Astrocyte (in vitro differentiated cells and primary cell): ENCODE data around the gene PDE8A. TPM values are rescaled to one million over a fixed set of nuclear protein-coding genes. Genes with fewer than 3 reads are reported as not detected.
A peak's percentile ranks its signal among the peaks of the same experiment; 100 is the strongest.

Experiments
- DNase-seq: peaks from one replicate; pipeline ENCODE4 v3.0.0-alpha.2; 2010; ENCODE audit warnings: low read depth
- FAIRE-seq: peaks from 2 replicates; lab custom pipeline; 2011; peaks lifted over from hg19 to GRCh38; lab: Jason Lieb, UNC
- H2AFZ ChIP-seq: 2 replicates; pipeline ENCODE4 v1.6.0; 2012; ENCODE audit warnings: low read depth, low read length, inconsistent platforms
- H3K27ac ChIP-seq: 2 replicates; pipeline ENCODE4 v1.5.1; 2011; ENCODE audit warnings: low read depth, low read length, inconsistent platforms
- H3K27me3 ChIP-seq: 2 replicates; pipeline ENCODE4 v1.6.0; 2011; ENCODE audit warnings: low read length, inconsistent platforms; ENCODE audit not compliant: insufficient read depth
- H3K36me3 ChIP-seq: 2 replicates; pipeline ENCODE4 v1.5.1; 2011; ENCODE audit warnings: low read length, inconsistent platforms; ENCODE audit not compliant: insufficient read depth
- H3K4me1 ChIP-seq: 2 replicates; pipeline ENCODE4 v1.5.1; 2011; ENCODE audit warnings: low read length, inconsistent platforms; ENCODE audit not compliant: insufficient read depth
- H3K4me2 ChIP-seq: 2 replicates; pipeline ENCODE4 v1.6.0; 2012; ENCODE audit warnings: low read length, inconsistent platforms
- H3K4me3 ChIP-seq: 2 replicates; pipeline ENCODE4 v1.5.1; 2011; ENCODE audit warnings: low read depth, mild to moderate bottlenecking, low read length, inconsistent platforms; ENCODE audit not compliant: insufficient read depth
- H3K79me2 ChIP-seq: 2 replicates; pipeline ENCODE4 v1.6.0; 2012; ENCODE audit warnings: mild to moderate bottlenecking, low read length, inconsistent platforms; ENCODE audit not compliant: insufficient read depth
- H3K9ac ChIP-seq: 2 replicates; pipeline ENCODE4 v1.6.0; 2012; ENCODE audit warnings: mild to moderate bottlenecking, low read length, inconsistent platforms
- H3K9me3 ChIP-seq: 2 replicates; pipeline ENCODE4 v1.5.1; 2012; ENCODE audit warnings: low read depth, mild to moderate bottlenecking, low read length, inconsistent platforms; ENCODE audit not compliant: insufficient read depth
- H4K20me1 ChIP-seq: 2 replicates; pipeline ENCODE4 v1.6.0; 2012; ENCODE audit warnings: low read length, inconsistent platforms; ENCODE audit not compliant: insufficient read depth
- H3K27ac Mint-ChIP-seq: one replicate; pipeline ENCODE4 v1.8.0; 2021; ENCODE audit warnings: mild to moderate bottlenecking, mixed read lengths; ENCODE audit not compliant: unreplicated experiment
- H3K27me3 Mint-ChIP-seq: one replicate; pipeline ENCODE4 v1.8.0; 2021; ENCODE audit warnings: low read depth, mixed read lengths; ENCODE audit not compliant: unreplicated experiment
- H3K36me3 Mint-ChIP-seq: one replicate; pipeline ENCODE4 v1.8.0; 2021; ENCODE audit warnings: low read depth, mixed read lengths; ENCODE audit not compliant: unreplicated experiment
- H3K4me1 Mint-ChIP-seq: one replicate; pipeline ENCODE4 v1.8.0; 2021; ENCODE audit warnings: low read depth, mixed read lengths; ENCODE audit not compliant: unreplicated experiment
- H3K4me3 Mint-ChIP-seq: one replicate; pipeline ENCODE4 v1.8.0; 2021; ENCODE audit warnings: mild to moderate bottlenecking, moderate library complexity, mixed read lengths; ENCODE audit not compliant: unreplicated experiment
- H3K9me3 Mint-ChIP-seq: one replicate; pipeline ENCODE4 v1.8.0; 2021; ENCODE audit warnings: mild to moderate bottlenecking, mixed read lengths; ENCODE audit not compliant: unreplicated experiment
- EZH2 ChIP-seq: IDR thresholded peaks from 2 replicates; pipeline ENCODE4 v1.6.1; 2012; ENCODE audit warnings: mild to moderate bottlenecking, low read length, inconsistent platforms; ENCODE audit not compliant: insufficient read depth
- total RNA-seq: library from RNA; stranded (reverse); gene quantifications from 2 replicates; pipeline ENCODE4 v1.2.1, GENCODE V29; 2021
- TF ChIP-seq, protein P1 (sequence below): IDR thresholded peaks from 2 replicates; pipeline ENCODE4 v1.5.1; 2011; ENCODE audit warnings: low read depth, mild to moderate bottlenecking, inconsistent platforms, low read length, moderate library complexity; ENCODE audit not compliant: insufficient read depth

Gene PDE8A
- total RNA-seq, 1 donor from 2014 or later: 18.0 TPM

DNA sequence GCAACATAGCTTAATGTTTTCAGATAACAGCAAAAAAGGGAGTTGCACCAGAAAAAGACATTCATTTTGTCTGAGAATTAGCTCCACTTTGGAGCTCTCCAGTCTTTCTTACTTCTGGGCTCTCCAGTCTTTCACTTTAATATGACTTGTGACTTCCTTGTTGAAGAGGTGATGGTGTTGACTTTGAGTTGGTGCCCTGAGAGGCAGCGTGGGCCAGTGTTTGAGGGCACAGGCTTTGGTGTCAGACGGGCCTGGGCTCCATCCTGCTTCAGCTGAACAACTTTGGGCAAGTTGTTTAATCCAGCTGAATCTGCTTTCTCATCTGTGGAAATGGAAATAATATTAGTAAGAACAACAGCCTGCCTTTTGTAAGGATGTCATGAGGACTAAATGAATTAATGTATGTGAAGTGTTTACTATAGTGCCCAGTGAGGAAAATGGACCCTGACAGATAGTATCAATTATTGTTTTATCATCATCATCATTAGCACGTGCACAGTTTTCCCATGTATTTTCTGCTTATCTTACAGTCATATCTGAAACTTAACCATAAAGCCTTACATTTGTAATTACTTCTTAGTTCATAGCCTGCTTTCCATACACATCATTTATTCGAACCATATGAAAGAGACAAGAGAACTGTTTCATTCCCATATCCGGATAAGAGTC lies 108.4 kb downstream of the PDE8A start:
- Histone ChIP-seq H3K9ac (no peak overlapping the region), H3K27me3 (no peaks in the 10 kb centered on the region), H3K4me2 (no peak overlapping the region), H3K27ac (no peak overlapping the region), H3K36me3 (peaks cover 15% of the 10 kb centered on the region), H3K4me1 (peaks cover 5% of the 10 kb centered on the region), H3K4me3 (no peak overlapping the region), H4K20me1 (no peaks in the 10 kb centered on the region), H3K9me3 (no peaks in the 10 kb centered on the region), H3K79me2 (no peaks in the 10 kb centered on the region), H2AFZ (no peak overlapping the region)
- Mint-ChIP-seq H3K27ac (no peak overlapping the region), H3K4me1 (peaks cover 8% of the 10 kb centered on the region), H3K36me3 (peaks cover 22% of the 10 kb centered on the region), H3K4me3 (no peak overlapping the region), H3K27me3 (no peaks in the 10 kb centered on the region), H3K9me3 (peaks cover 2% of the 10 kb centered on the region)
- DNase-seq (no peak), FAIRE-seq (no peak)
- TF ChIP-seq, protein P1, sequence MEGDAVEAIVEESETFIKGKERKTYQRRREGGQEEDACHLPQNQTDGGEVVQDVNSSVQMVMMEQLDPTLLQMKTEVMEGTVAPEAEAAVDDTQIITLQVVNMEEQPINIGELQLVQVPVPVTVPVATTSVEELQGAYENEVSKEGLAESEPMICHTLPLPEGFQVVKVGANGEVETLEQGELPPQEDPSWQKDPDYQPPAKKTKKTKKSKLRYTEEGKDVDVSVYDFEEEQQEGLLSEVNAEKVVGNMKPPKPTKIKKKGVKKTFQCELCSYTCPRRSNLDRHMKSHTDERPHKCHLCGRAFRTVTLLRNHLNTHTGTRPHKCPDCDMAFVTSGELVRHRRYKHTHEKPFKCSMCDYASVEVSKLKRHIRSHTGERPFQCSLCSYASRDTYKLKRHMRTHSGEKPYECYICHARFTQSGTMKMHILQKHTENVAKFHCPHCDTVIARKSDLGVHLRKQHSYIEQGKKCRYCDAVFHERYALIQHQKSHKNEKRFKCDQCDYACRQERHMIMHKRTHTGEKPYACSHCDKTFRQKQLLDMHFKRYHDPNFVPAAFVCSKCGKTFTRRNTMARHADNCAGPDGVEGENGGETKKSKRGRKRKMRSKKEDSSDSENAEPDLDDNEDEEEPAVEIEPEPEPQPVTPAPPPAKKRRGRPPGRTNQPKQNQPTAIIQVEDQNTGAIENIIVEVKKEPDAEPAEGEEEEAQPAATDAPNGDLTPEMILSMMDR: no peak
- TF ChIP-seq EZH2: no peak

DNA sequence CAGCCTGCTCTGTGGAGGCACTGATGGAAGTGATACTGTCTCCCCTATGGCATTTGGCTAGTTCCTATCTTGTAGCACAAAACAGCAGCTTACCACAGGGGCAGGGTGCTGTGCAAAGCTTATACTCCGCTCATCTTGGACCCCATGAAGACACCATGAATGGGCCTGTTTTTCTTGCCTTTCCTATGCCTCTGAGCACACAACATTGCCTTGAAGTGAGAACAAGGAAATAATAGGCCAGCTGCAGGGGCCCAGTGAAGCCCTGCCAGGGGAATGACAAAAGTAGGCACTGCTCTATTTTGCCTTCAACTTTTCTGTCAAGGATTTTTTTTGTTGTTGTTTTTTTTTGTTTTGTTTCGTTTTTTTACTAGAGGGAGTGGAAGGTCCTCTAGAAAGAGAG lies 110.3 kb downstream of the PDE8A start:
- H3K27me3 Mint-ChIP-seq: no peaks in the 10 kb centered on the region
- no peak overlapping the region for H3K27ac Mint-ChIP-seq
- H3K9me3 Mint-ChIP-seq: peaks cover 2% of the 10 kb centered on the region
- no peak overlapping the region for H3K4me3 ChIP-seq
- no peak overlapping the region for H3K4me2 ChIP-seq
- H3K4me1 Mint-ChIP-seq: peaks cover 8% of the 10 kb centered on the region
- peaks cover 15% of the 10 kb centered on the region for H3K36me3 ChIP-seq
- FAIRE-seq (no peak), DNase-seq (no peak)
- no peak overlapping the region for H3K27ac ChIP-seq
- no peak overlapping the region for H3K4me3 Mint-ChIP-seq
- no peak for TF ChIP-seq EZH2
- TF ChIP-seq, protein P1: no peak
- H2AFZ ChIP-seq: no peak overlapping the region
- H3K27me3 ChIP-seq: no peaks in the 10 kb centered on the region
- H4K20me1 ChIP-seq: no peaks in the 10 kb centered on the region
- no peak overlapping the region for H3K9ac ChIP-seq
- no peaks in the 10 kb centered on the region for H3K9me3 ChIP-seq
- peaks cover 20% of the 10 kb centered on the region for H3K36me3 Mint-ChIP-seq
- peaks cover 5% of the 10 kb centered on the region for H3K4me1 ChIP-seq
- no peaks in the 10 kb centered on the region for H3K79me2 ChIP-seq

DNA sequence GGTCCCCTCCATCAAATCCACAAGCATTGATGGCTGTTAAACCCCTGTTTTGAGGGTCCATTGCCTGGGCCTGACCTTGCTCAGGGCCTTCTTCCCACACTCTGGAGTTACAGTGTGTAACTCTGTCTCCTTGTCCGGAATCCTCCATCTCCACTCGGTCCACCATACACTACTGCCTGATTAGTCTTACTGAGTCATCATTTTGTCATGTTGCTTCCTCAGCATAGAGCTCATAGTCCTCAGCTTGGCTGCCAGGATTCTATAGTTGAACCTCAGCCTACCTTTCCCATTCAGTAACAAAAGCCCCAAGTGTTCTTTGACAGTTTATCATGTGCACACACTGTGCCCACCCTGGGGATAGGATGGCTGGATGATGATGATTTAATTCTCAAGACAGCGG lies 113.0 kb downstream of the PDE8A start:
- Mint-ChIP-seq H3K27me3 (no peaks in the 10 kb centered on the region), H3K27ac (no peak overlapping the region), H3K9me3 (no peaks in the 10 kb centered on the region), H3K4me1 (peaks cover 8% of the 10 kb centered on the region), H3K4me3 (no peak overlapping the region), H3K36me3 (peaks cover 13% of the 10 kb centered on the region)
- no peak overlapping the region for H3K27ac ChIP-seq
- H3K36me3 ChIP-seq: peaks cover 12% of the 10 kb centered on the region
- no peaks in the 10 kb centered on the region for H3K79me2 ChIP-seq
- FAIRE-seq (no peak), DNase-seq (peak; percentile 66)
- no peak overlapping the region for H3K4me2 ChIP-seq
- peaks cover 5% of the 10 kb centered on the region for H3K4me1 ChIP-seq
- H2AFZ ChIP-seq: no peak overlapping the region
- no peak overlapping the region for H3K4me3 ChIP-seq
- TF ChIP-seq EZH2: no peak
- TF ChIP-seq, protein P1: no peak
- no peaks in the 10 kb centered on the region for H3K9me3 ChIP-seq
- H3K9ac ChIP-seq: no peak overlapping the region
- H4K20me1 ChIP-seq: no peaks in the 10 kb centered on the region
- H3K27me3 ChIP-seq: no peaks in the 10 kb centered on the region
